Gastrocnemius medialis (tissue), 4 donors: ENCODE measurements around the gene CBFA2T2. TPM values are rescaled to one million over a fixed set of nuclear protein-coding genes. Genes with fewer than 3 reads are reported as not detected.
"Not testable (repeated sequence)": the region's sequence is repeated elsewhere in the genome, so short reads cannot be mapped to it uniquely, and the experiment has no call there.

ENCODE experiments used
- ATAC-seq, 2 donors: fragments of 150-250 bp; one replicate each; pipeline ENCODE4 v1.9.1; 2016
- DNase-seq, 2 donors: peaks; one replicate each; pipeline ENCODE4 v3.0.0-alpha.2; 2019
- H3K27ac ChIP-seq, 4 donors: fragments of 200-600 bp; sonication (generic); 1 replicate in 1 of 4; 2 replicates in 3 of 4; pipeline ENCODE4 v1.5.1; 2016 to 2018; ENCODE audit warnings: mild to moderate bottlenecking in 2 of 4, moderate library complexity in 1 of 4
- H3K27me3 ChIP-seq, 3 donors: fragments of 200-600 bp; sonication (generic) in 2 of 3; 1 replicate in 1 of 3; 2 replicates in 2 of 3; pipeline versions ENCODE4 v1.5.1 to v1.6.0; 2016 to 2019; ENCODE audit warnings: mild to moderate bottlenecking in 1 of 3, moderate library complexity in 1 of 3
- H3K36me3 ChIP-seq, 2 donors: fragments of 200-600 bp; sonication (generic) in 1 of 2; one replicate each; pipeline ENCODE4 v1.5.1; 2017 to 2018
- H3K4me1 ChIP-seq, 2 donors: fragments of 200-600 bp; sonication (generic) in 1 of 2; one replicate each; pipeline ENCODE4 v1.5.1; 2016 to 2017; ENCODE audit warnings: mild to moderate bottlenecking in 2 of 2
- H3K4me3 ChIP-seq, 4 donors: fragments of 200-600 bp; sonication (generic) in 3 of 4; 1 replicate in 1 of 4; 2 replicates in 3 of 4; pipeline ENCODE4 v1.5.1; 2016 to 2019; ENCODE audit warnings: mild to moderate bottlenecking in 2 of 4
- H3K9me3 ChIP-seq, 3 donors: fragments of 200-600 bp; sonication (generic) in 2 of 3; 1 replicate in 1 of 3; 2 replicates in 2 of 3; pipeline ENCODE4 v1.5.1; 2016 to 2019
- CTCF ChIP-seq, 5 experiments: fragments of 450-650 bp in 3 of 5; fragments of 200-600 bp in 2 of 5; sonication (generic) in 2 of 5; IDR thresholded peaks in 4 of 5; conservative IDR thresholded peaks in 1 of 5; 1 replicate in 4 of 5; 2 replicates in 1 of 5; pipeline ENCODE4 v1.5.1; 2016 to 2019; ENCODE audit warnings: antibody characterized with exemption in 5 of 5, mild to moderate bottlenecking in 3 of 5, moderate library complexity in 3 of 5
- POLR2A ChIP-seq, 2 donors: fragments of 450-650 bp; IDR thresholded peaks; one replicate each; pipeline ENCODE4 v1.6.1; 2017; ENCODE audit warnings: antibody characterized with exemption in 2 of 2, mild to moderate bottlenecking in 2 of 2, moderate library complexity in 2 of 2
- in situ Hi-C, 4 donors: fragments of 200-750 bp; cut with MboI; loops; one replicate each; pipeline versions ENCODE4 v1.15.0 to v1.8.0; 2017; ENCODE audit warnings: low sequenced_read_pairs in 4 of 4
- intact Hi-C: fragments of 100-400 bp; cut with DNase I; formaldehyde crosslinking; loops from one replicate; pipeline ENCODE4 v1.15.1; 2023; ENCODE audit warnings: low total_unique reads
- total RNA-seq, 4 donors: library from RNA; depleted of rRNA; stranded (reverse); fragments of >200 nt; gene quantifications; one replicate each; pipeline versions ENCODE4 v1.1.0 to v1.2.3, GENCODE V29; 2016

CBFA2T2 gene
- total RNA-seq, 4 donors from 2014 or later, result 6.9 to 8.9 (median 7.9) TPM

GRCh38 chr20:33578510-33578909 is 88.6 kb downstream of the CBFA2T2 start:
- in situ Hi-C loops, result no loop called here
- Histone ChIP-seq H3K4me1 (peaks cover 11 to 22% of the 10 kb centered on the region in 2 donors), H3K4me3 (no peak overlapping the region), H3K36me3 (no peaks in the 10 kb centered on the region), H3K9me3 (no peaks in the 10 kb centered on the region), H3K27me3 (no peaks in the 10 kb centered on the region), H3K27ac (no peak overlapping the region)
- ATAC-seq (no peak), DNase-seq (no peak)
- TF ChIP-seq CTCF (IDR thresholded peaks at IDR 0.05 in 4 of 5, conservative IDR thresholded peaks at IDR 0.05 in 1 of 5), result no peak
- no peak for TF ChIP-seq POLR2A (IDR thresholded peaks at IDR 0.05)
- intact Hi-C loops, result no loop called here

- in situ Hi-C loops (no loop called here), intact Hi-C loops (no loop called here)
These were observed 93.2 kb downstream of the CBFA2T2 start for GRCh38 chr20:33583143-33583542.

GRCh38 chr20:33584976-33585375 is 95.1 kb downstream of the CBFA2T2 start:
- no peak for DNase-seq
- H3K27ac ChIP-seq, result no peak overlapping the region
- H3K27me3 ChIP-seq, result no peaks in the 10 kb centered on the region
- intact Hi-C loops, result no loop called here
- in situ Hi-C loops, result no loop called here
- TF ChIP-seq POLR2A (IDR thresholded peaks at IDR 0.05), result no peak
- no peak for TF ChIP-seq CTCF (IDR thresholded peaks at IDR 0.05 in 4 of 5, conservative IDR thresholded peaks at IDR 0.05 in 1 of 5)
- H3K9me3 ChIP-seq, result no peaks in the 10 kb centered on the region
- H3K4me3 ChIP-seq, result no peak overlapping the region
- no peak for ATAC-seq
- H3K36me3 ChIP-seq, result no peaks in the 10 kb centered on the region
- H3K4me1 ChIP-seq, result peaks cover 7 to 21% of the 10 kb centered on the region in 2 donors

More at GRCh38 chr20:33583143-33583542, 93.2 kb downstream of the CBFA2T2 start:
- no peak for DNase-seq
- Histone ChIP-seq H3K27me3 (no peaks in the 10 kb centered on the region), H3K27ac (no peak overlapping the region), H3K4me3 (no peak overlapping the region), H3K36me3 (no peaks in the 10 kb centered on the region), H3K4me1 (peaks cover 7 to 21% of the 10 kb centered on the region in 2 donors), H3K9me3 (no peaks in the 10 kb centered on the region)
- no peak for ATAC-seq
- TF ChIP-seq CTCF (IDR thresholded peaks at IDR 0.05 in 4 of 5, conservative IDR thresholded peaks at IDR 0.05 in 1 of 5) (no peak), POLR2A (IDR thresholded peaks at IDR 0.05) (no peak)

GRCh38 chr20:33585413-33585812 is 95.5 kb downstream of the CBFA2T2 start:
- Histone ChIP-seq H3K36me3 (no peaks in the 10 kb centered on the region), H3K4me3 (no peak overlapping the region), H3K27me3 (no peaks in the 10 kb centered on the region), H3K27ac (no peak overlapping the region), H3K4me1 (peaks cover 7 to 21% of the 10 kb centered on the region in 2 donors), H3K9me3 (no peaks in the 10 kb centered on the region)
- ATAC-seq (no peak), DNase-seq (no peak)
- in situ Hi-C loops, result no loop called here
- no peak for TF ChIP-seq CTCF (IDR thresholded peaks at IDR 0.05 in 4 of 5, conservative IDR thresholded peaks at IDR 0.05 in 1 of 5)
- TF ChIP-seq POLR2A (IDR thresholded peaks at IDR 0.05), result no peak
- intact Hi-C loops, result no loop called here

- intact Hi-C loops, result no loop called here
These were observed 99.2 kb downstream of the CBFA2T2 start for GRCh38 chr20:33589059-33589458.

GRCh38 chr20:33591901-33592300 is 102.0 kb downstream of the CBFA2T2 start:
- DNase-seq, H3K9me3 ChIP-seq, H3K27ac ChIP-seq, H3K4me1 ChIP-seq, ATAC-seq, H3K4me3 ChIP-seq, H3K36me3 ChIP-seq, intact Hi-C loops, H3K27me3 ChIP-seq, in situ Hi-C loops: not testable (repeated sequence)

More at GRCh38 chr20:33589059-33589458, 99.2 kb downstream of the CBFA2T2 start:
- TF ChIP-seq CTCF (IDR thresholded peaks at IDR 0.05 in 4 of 5, conservative IDR thresholded peaks at IDR 0.05 in 1 of 5) (no peak), POLR2A (IDR thresholded peaks at IDR 0.05) (no peak)
- ATAC-seq (no peak), DNase-seq (no peak)
- no peaks in the 10 kb centered on the region for H3K27me3 ChIP-seq
- no peak overlapping the region for H3K4me3 ChIP-seq
- in situ Hi-C loops, result no loop called here
- H3K27ac ChIP-seq, result no peak overlapping the region
- H3K9me3 ChIP-seq, result no peaks in the 10 kb centered on the region
- H3K4me1 ChIP-seq, result peaks cover 7 to 8% of the 10 kb centered on the region in 2 donors
- no peaks in the 10 kb centered on the region for H3K36me3 ChIP-seq
